HG02884 (cell line): ENCODE results near the gene PPP6R2.
"Not testable (repeated sequence)": the region's sequence is repeated elsewhere in the genome, so short reads cannot be mapped to it uniquely, and the experiment has no call there.

ENCODE experiments used
- ATAC-seq: cut with Tn5 transposase; IDR thresholded peaks from one replicate; pipeline ENCODE4 v1.9.1; 2021; ENCODE audit warnings: mild to moderate bottlenecking, moderate library complexity; ENCODE audit not compliant: unreplicated experiment

The PPP6R2 gene

DNA sequence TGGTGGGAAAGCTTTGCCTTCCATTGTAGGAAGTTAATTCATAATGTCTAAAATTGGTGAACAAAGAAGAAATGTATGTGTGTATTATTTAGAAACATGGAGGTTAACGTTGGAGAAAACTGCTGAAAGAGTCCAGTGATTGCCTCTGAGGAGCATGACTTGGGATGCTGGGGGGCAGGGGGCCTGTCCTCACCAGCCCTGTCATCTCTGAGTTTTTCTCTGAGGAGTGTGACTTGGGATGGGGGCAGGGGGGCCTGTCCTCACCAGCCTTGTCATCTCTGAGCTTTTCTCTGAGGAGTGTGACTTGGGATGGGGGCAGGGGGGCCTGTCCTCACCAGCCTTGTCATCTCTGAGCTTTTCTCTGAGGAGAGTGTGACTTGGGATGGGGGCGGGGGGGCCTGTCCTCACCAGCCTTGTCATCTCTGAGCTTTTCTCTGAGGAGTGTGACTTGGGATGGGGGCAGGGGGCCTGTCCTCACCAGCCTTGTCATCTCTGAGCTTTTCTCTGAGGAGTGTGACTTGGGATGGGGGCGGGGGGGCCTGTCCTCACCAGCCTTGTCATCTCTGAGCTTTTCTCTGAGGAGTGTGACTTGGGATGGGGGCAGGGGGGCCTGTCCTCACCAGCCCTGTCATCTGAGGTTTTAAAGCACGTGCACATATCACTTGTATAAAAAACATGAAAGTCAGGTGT lies 54.4 kb downstream of the PPP6R2 start:
- ATAC-seq, result not testable (repeated sequence)

DNA sequence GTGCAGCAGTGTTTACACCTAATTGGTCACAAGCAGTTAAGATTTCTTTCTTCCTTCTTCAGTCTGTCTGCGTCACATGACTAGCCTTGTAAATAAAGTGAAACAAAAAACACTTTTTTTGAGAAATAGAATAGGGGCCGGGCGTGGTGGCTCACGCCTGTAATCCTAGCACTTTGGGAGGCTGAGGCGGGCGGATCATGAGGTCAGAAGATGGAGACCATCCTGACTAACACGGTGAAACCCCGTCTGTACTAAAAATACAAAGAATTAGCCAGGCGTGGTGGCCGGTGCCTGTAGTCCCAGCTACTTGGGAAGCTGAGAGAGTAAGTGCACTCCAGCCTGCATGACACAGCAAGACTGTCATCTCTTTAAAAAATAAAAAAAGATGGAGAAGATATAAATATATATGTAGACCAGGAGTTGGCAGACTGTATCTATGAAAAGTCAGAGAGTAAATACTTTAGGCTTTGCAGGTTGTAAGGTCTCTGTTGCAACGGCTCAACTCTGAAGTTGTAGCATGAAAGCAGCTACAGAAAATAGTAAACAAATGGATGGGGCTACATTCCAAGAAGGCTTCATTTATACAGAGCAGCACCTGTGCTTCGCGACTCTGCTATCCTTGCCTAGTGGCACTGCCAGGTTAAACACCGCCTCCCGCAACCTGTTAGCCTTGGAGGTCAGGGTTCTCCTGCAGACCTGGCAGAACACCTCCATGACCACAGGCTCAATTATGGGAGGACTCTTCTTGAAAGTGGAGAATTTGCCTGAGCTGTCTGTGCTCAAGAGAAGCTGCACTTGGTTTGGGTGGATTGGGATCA lies 55.9 kb downstream of the PPP6R2 start:
- ATAC-seq, result no peak

GRCh38 chr22:50399751-50400331 lies 56.7 kb downstream of the PPP6R2 start:
- ATAC-seq, result no peak

GRCh38 chr22:50400406-50400805 lies 57.3 kb downstream of the PPP6R2 start:
- ATAC-seq, result no peak

GRCh38 chr22:50400931-50401330 lies 57.8 kb downstream of the PPP6R2 start:
- ATAC-seq, result no peak

- no peak for ATAC-seq
Measured at GRCh38 chr22:50401907-50402306, 58.8 kb downstream of the PPP6R2 start.

DNA sequence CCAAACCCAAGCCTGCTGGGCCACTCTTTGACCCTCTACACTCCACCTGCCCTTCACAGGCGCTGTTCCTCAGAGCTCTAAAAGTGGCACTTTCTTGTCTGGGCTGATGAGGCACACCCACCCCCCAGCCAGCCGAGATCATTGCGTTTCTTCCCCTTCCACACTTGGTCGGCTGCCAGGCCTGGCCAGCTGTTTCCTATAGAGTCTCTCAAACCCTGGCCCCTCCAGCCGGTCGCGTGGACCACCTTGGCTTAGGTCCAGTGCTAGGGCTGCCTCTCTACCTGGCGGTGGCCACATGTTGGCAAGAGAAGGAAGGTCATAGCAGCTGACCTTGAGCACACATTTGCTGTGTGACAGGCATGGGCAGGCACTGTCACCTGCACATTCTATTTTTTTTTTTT lies 60.6 kb downstream of the PPP6R2 start:
- no peak for ATAC-seq

- ATAC-seq, result no peak
Measured at GRCh38 chr22:50406416-50407170, 63.5 kb downstream of the PPP6R2 start.

DNA sequence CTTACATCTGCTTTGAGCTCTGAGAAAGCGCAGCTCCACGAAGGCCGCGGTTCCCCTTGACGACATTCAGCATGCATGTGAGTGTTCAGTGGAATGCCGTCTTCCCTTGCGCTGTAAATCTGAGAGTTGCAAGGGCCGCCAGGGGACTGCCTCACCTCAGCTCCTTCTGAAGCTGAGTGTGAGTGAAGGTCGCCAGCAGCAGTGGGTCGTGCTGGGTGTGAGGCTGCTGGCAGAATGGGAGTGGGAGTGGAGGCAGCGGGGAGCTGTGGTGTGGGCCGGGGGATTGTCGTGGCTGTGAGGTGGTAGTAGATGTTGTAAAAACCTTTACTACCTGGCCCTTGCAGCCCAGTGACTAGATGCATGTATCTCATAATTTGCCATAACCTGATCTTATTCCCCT lies 65.2 kb downstream of the PPP6R2 start:
- ATAC-seq, result no peak

DNA sequence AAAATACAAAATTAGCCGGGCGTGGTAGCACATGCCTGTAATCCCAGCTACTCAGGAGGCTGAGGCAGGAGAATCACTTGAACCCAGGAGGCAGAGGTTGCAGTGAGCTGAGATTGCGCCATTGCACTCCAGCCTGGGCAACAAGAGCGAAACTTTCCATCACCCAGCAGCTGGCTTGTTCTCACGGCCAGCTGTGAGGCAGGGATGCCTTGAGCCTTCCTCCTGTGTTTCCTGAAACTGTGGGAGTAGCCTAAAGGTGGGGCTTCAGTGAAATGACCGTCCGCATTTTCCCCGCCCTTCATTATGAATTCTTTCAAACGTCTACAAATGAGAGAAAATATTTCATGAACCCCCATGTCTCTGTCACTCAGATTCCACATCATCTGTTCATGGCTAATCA lies 65.8 kb downstream of the PPP6R2 start:
- not testable (repeated sequence) for ATAC-seq

DNA sequence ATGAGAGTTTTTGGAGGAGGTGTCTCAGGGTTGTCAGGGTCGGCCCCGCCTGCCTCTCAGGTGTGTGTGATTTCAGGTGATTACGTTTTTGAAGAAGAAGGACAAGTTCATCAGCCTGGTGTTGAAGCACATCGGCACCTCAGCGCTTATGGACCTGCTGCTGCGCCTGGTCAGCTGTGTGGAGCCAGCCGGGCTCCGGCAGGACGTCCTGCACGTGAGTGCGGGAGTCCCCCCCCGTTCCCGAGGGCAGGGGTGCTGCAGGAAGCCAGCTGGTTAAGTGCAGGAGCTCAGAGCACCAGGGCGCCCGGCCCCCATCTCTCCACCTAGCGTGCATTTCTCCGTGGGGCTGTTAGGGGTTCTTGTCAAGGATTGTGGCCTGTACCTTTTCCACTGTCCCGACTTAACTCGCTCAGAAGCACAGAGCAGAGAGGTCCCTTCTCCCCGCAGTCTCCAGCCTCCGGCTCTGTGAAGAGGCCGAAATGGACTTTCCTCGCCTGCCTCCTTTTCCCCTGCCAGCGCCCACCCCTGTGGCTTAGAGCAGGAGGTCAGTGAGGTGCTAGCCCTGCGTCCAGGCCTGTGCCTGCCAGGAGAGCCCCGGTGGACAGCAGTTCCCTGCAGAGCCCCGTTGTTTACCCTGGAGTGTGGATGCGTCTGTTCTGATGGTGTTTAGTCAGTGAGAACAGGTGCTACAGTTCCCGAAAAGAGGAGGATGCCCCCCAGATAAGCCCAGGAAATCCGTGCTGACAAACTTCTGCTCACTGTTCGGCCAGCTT lies 71.5 kb downstream of the PPP6R2 start:
- ATAC-seq, result no peak

GRCh38 chr22:50415426-50415825 lies 72.3 kb downstream of the PPP6R2 start:
- no peak for ATAC-seq

DNA sequence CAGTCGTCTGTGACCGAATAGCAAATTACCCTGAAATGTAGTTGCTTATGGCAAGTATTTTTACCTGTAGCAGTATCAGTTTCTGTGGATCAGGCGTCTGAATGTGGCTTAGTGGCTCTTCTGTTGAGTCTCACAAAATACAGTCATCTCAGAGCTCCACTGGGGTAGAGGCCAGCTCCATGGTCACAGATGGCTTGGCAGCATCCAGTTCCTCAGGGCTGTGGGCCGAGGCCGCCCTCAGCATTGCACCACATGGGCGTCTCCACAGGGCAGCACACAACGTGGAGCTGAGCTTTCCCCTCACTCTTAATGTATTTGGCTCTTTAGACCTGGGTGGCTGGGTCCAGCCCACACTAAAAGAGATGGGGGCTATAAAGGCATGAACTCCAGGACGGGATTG lies 73.9 kb downstream of the PPP6R2 start:
- ATAC-seq, result no peak

- no peak for ATAC-seq
Measured at GRCh38 chr22:50417411-50418210, 74.5 kb downstream of the PPP6R2 start.

DNA sequence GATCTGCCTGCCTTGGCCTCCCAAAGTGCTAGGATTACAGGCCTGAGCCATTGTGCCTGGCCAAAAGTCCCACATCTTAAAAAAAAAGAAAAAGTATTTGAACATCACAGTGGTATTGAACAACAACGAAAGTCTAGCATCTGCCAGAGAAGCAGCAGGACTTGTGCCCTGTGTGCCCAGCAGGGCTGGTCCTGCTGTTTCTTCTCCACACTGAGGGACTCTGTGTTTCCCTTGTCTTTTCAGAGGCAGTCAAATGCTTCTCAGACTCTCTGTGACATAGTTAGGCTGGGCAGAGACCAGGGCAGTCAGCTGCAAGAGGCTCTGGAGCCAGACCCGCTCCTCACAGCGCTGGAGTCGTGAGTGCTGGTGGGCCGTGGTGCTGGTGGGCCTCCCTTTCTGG lies 75.5 kb downstream of the PPP6R2 start:
- ATAC-seq, result no peak

- no peak for ATAC-seq
Measured at GRCh38 chr22:50419116-50419515, 76.0 kb downstream of the PPP6R2 start.

- ATAC-seq, result no peak
Measured at GRCh38 chr22:50420015-50420414, 76.9 kb downstream of the PPP6R2 start.

DNA sequence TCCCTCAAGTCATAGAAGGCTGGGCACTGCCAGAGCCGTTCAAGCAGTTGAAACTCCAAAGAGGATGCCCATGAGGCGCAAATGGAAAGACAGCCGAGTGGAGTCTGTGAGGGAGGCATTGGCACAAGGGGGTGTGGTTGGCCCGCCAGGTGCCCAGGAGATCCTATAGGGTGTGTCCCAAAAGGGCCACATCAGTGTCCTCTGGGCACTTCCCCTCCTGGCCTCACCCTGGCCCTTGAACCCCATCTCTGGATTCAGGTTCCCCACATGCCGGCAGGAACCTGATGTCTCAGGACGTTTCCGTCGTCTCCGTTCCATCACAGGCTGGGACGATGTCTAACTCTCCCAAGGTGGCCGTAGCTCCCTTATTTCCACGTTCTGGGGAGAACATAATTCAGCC lies 77.5 kb downstream of the PPP6R2 start:
- no peak for ATAC-seq

GRCh38 chr22:50422046-50422445 lies 78.9 kb downstream of the PPP6R2 start:
- ATAC-seq, result no peak
